SU-DHL-6 (cell line): ENCODE results near the gene CFAP126.
"Not testable (repeated sequence)": the region's sequence is repeated elsewhere in the genome, so short reads cannot be mapped to it uniquely, and the experiment has no call there.

Source experiments
- CTCF ChIP-seq: fragments of 200-600 bp; sonication (generic); IDR thresholded peaks from one replicate; pipeline ENCODE4 v1.5.1; 2017; ENCODE audit warnings: antibody characterized with exemption, mild to moderate bottlenecking, low read length, moderate library complexity; ENCODE audit not compliant: insufficient read depth, poor library complexity, severe bottlenecking
- EZH2phosphoT487 ChIP-seq: fragments of 200-600 bp; sonication (generic), shearing (Covaris generic); conservative IDR thresholded peaks from 2 replicates; pipeline ENCODE4 v1.6.1; 2018; ENCODE audit warnings: mild to moderate bottlenecking, antibody characterized with exemption, low read length, moderate library complexity, mixed read lengths

- not testable (repeated sequence) for TF ChIP-seq CTCF, EZH2phosphoT487
These were observed 42.9 kb upstream of the CFAP126 start for GRCh38 chr1:161410636-161410970.
